A549 (cell line): ENCODE measurements around the gene SLC20A1.

Experiments used
- HDAC2 ChIP-seq: fragments of 200-600 bp; sonication (generic); IDR thresholded peaks from 2 replicates; pipeline ENCODE4 v1.6.1; 2016
- KDM1A ChIP-seq: fragments of 200-600 bp; sonication (generic); IDR thresholded peaks from 2 replicates; pipeline ENCODE4 v1.6.1; 2016; ENCODE audit warnings: low read depth, mild to moderate bottlenecking
- POLR2A ChIP-seq: IDR thresholded peaks from 2 replicates; pipeline ENCODE4 v1.6.1; 2012; ENCODE audit warnings: mild to moderate bottlenecking, low read length
- RAD21 ChIP-seq, 2 experiments: fragments of >200 bp in 1 of 2; sonication (Bioruptor Twin) in 1 of 2; formaldehyde crosslinking in 1 of 2; IDR thresholded peaks in 1 of 2; conservative IDR thresholded peaks in 1 of 2; 2 replicates in 1 of 2; 3 replicates in 1 of 2; pipeline ENCODE4 v1.6.1; 2012 to 2018; ENCODE audit warnings: inconsistent platforms in 1 of 2
- SREBF2 ChIP-seq: fragments of 450-650 bp; IDR thresholded peaks from 2 replicates; pipeline ENCODE4 v1.6.1; 2014; ENCODE audit warnings: mild to moderate bottlenecking, moderate library complexity
- TF ChIP-seq, protein P1 (sequence below): IDR thresholded peaks from 2 replicates; pipeline ENCODE4 v1.6.1; 2012
- TF ChIP-seq, protein P2 (sequence below): fragments of >200 bp; sonication (Bioruptor Twin); formaldehyde crosslinking; IDR thresholded peaks from 3 replicates; pipeline ENCODE4 v1.5.1; 2016
- TF ChIP-seq, protein P3 (sequence below): IDR thresholded peaks from 2 replicates; pipeline ENCODE4 v1.6.1; 2012

DNA sequence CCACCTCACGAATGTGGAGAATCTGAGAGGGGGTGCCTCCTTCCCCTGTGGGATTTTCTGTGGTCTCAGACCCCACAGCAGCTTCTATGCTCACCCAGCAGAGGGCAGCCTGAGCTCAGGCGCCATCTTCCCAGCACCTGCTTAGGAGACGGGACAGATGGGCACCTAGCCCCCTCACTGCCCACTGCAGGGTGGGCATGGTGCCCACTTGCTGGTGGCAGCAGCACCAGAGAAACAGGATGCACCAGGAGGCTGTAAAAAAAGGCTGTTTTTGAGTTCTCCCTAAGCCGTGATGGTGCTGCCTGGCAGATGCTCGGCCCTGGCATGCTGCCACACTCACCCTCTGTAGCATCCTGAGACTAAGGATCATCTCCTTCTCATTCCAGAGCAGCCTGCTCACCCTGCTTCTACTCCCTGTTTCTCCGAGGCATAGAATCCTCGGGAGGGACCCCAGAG, 19.1 kb upstream of the SLC20A1 start:
- TF ChIP-seq, protein P1, sequence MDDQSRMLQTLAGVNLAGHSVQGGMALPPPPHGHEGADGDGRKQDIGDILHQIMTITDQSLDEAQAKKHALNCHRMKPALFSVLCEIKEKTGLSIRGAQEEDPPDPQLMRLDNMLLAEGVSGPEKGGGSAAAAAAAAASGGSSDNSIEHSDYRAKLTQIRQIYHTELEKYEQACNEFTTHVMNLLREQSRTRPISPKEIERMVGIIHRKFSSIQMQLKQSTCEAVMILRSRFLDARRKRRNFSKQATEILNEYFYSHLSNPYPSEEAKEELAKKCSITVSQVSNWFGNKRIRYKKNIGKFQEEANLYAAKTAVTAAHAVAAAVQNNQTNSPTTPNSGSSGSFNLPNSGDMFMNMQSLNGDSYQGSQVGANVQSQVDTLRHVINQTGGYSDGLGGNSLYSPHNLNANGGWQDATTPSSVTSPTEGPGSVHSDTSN, result no peak
- TF ChIP-seq KDM1A, result no peak
- TF ChIP-seq, protein P2, sequence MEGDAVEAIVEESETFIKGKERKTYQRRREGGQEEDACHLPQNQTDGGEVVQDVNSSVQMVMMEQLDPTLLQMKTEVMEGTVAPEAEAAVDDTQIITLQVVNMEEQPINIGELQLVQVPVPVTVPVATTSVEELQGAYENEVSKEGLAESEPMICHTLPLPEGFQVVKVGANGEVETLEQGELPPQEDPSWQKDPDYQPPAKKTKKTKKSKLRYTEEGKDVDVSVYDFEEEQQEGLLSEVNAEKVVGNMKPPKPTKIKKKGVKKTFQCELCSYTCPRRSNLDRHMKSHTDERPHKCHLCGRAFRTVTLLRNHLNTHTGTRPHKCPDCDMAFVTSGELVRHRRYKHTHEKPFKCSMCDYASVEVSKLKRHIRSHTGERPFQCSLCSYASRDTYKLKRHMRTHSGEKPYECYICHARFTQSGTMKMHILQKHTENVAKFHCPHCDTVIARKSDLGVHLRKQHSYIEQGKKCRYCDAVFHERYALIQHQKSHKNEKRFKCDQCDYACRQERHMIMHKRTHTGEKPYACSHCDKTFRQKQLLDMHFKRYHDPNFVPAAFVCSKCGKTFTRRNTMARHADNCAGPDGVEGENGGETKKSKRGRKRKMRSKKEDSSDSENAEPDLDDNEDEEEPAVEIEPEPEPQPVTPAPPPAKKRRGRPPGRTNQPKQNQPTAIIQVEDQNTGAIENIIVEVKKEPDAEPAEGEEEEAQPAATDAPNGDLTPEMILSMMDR, result peak; percentile 96
- no peak for TF ChIP-seq POLR2A
- TF ChIP-seq SREBF2, result no peak; the same call in 1 of the 2 replicates
- TF ChIP-seq, protein P3, sequence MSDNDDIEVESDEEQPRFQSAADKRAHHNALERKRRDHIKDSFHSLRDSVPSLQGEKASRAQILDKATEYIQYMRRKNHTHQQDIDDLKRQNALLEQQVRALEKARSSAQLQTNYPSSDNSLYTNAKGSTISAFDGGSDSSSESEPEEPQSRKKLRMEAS, result peak; percentile 69
- TF ChIP-seq HDAC2, result no peak
- peak; percentile 95 for TF ChIP-seq RAD21 (conservative IDR thresholded peaks at IDR 0.05 in 1 of 2, IDR thresholded peaks at IDR 0.05 in 1 of 2)
